Esophagus squamous epithelium (tissue), 4 donors: Measurements from ENCODE around the gene LEF1.

ENCODE experiments used
- POLR2A ChIP-seq, 4 donors: fragments of 450-650 bp; IDR thresholded peaks; one replicate each; pipeline ENCODE4 v1.6.1; 2017; ENCODE audit warnings: antibody characterized with exemption in 4 of 4, mild to moderate bottlenecking in 4 of 4, moderate library complexity in 3 of 4
- TF ChIP-seq, protein P1 (sequence below), 6 experiments: fragments of 450-650 bp in 4 of 6; fragments of 200-600 bp in 2 of 6; sonication (generic) in 2 of 6; IDR thresholded peaks; one replicate each; pipeline ENCODE4 v1.5.1; 2016 to 2019; ENCODE audit warnings: antibody characterized with exemption in 6 of 6, mild to moderate bottlenecking in 4 of 6, moderate library complexity in 4 of 6

DNA sequence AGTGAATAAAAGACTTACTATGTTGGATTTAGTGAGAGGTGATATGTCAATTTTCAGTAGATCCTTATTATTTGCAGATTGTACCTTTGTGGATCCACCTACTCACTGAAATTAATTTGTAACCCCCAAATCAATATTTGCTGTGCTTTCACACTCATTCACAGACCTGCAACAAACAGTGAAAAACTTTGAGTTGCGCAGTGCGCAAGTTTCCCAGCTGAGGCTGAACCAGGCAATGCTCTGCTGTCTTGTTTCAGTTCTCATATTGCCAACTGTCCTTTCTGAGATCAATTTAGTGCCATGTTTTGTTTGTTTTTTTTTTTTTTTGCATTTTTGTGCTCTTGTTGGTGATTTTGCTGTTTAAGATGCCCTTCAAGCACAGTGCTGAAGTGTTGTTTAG, 40.8 kb upstream of the LEF1 start:
- TF ChIP-seq, protein P1, sequence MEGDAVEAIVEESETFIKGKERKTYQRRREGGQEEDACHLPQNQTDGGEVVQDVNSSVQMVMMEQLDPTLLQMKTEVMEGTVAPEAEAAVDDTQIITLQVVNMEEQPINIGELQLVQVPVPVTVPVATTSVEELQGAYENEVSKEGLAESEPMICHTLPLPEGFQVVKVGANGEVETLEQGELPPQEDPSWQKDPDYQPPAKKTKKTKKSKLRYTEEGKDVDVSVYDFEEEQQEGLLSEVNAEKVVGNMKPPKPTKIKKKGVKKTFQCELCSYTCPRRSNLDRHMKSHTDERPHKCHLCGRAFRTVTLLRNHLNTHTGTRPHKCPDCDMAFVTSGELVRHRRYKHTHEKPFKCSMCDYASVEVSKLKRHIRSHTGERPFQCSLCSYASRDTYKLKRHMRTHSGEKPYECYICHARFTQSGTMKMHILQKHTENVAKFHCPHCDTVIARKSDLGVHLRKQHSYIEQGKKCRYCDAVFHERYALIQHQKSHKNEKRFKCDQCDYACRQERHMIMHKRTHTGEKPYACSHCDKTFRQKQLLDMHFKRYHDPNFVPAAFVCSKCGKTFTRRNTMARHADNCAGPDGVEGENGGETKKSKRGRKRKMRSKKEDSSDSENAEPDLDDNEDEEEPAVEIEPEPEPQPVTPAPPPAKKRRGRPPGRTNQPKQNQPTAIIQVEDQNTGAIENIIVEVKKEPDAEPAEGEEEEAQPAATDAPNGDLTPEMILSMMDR (IDR thresholded peaks at IDR 0.05): no peak
- no peak for TF ChIP-seq POLR2A (IDR thresholded peaks at IDR 0.05)
